ENCODE measurements around the gene PSMC3.

Gene PSMC3

GRCh38 chr11:47375546-47376085 lies 50.6 kb downstream of the PSMC3 start:
- DNase-seq (ENCODE audit: low spot score) = no peak

DNA sequence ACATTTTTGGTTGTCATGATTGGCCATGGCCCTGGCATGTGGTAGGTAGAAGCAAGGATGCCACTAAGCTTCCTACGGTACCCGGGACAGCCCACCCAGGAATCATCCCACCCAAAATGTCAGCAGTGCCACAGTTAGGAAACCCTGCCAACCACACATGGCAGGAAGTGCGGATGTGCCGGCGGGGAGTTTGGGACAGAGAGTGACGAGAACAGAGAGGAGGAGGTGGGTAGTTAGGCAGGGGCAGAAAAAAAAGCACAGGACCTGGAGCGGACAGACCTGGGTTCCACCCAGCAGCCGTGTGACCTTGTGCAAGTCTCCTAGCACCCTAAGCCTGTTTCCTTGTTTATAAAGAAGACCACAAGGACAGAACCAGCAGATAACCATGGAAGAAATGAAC lies 51.2 kb downstream of the PSMC3 start:
- DNase-seq (ENCODE audit: low spot score) = no peak

DNA sequence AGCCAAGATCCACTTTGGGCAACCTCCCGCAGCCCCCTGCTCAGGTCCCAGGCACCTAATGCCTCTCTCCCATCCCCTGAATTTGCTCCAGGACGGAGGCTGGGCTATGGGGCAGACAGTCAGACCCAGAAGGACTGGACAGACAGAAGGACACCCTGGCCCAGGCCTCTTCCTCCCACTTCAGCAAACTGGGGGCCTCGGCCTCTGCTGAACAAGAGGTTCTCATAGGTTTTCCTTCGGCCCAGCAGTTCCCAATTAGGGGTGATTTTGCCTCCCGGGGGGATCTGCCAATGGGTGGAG lies 51.6 kb downstream of the PSMC3 start:
- DNase-seq (ENCODE audit: low spot score) = no peak

GRCh38 chr11:47373876-47374719 lies 52.1 kb downstream of the PSMC3 start:
- DNase-seq (ENCODE audit: low spot score) = peak; percentile 85

GRCh38 chr11:47372422-47372821 lies 53.8 kb downstream of the PSMC3 start:
- DNase-seq (ENCODE audit: low spot score) = no peak

DNA sequence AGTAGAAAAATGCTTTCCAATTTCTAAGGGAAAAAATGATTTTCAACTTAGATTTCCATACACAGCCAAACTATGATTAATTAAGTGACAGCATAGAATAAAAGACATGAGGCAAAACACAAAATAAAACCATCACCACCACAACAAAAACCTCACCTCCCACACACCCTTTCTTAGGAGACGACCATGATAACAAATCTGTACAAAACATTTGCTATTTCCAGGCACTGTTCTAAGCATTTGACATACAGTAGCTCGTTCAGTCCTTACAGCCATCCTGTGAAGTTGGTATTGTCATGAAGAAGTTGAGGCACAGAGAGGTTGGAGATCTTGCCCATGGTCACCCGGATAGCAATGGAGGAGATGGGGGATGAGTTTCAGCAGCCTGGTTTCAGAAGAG lies 56.6 kb downstream of the PSMC3 start:
- no peak for DNase-seq (ENCODE audit: low spot score)

Measured in CD4-positive, alpha-beta T cell treated with Interleukin-6 at 100 ng/mL for 8 hours (primary cell).